GM19099 (cell line): Measurements from ENCODE around the gene LSM10.
A peak's percentile ranks its signal among the peaks of the same experiment; 100 is the strongest.

Experiments
- POLR2A ChIP-seq: IDR thresholded peaks from 3 replicates; pipeline ENCODE4 v1.6.1; 2011; ENCODE audit warnings: low read depth; ENCODE audit not compliant: insufficient read length; ENCODE audit errors: extremely low read depth

The LSM10 gene

DNA sequence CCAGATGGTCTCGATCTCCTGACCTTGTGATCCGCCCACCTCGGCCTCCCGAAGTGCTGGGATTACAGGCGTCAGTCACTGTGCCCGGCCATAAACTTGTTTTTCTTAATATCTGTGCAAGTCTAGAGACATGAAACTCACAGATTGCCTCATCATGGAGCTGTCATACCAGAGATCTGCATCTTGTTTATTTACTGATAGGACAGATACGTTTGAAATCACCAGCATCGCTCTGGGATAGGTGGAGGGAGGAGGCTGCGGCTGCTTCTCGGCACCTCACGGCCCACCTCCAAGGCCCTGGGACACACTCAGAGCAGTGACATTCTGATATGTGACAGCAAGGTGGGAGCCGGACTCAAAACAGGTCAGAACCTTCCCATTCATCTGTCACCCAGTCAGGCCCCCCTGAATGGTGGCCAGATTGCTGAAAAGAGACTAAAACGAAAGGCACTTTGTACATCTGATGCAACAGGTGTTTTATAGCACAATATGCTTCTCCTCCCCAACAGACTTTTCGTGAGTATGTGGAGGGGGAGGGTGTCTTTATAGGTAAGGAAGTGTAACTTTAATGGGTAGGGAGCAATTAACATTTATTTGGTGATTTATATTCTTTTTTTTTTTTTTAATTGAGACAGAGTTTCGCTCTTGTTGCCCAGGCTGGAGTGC lies 18.1 kb upstream of the LSM10 start:
- TF ChIP-seq POLR2A, result no peak

- TF ChIP-seq POLR2A, result no peak
Measured at GRCh38 chr1:36414384-36414783, 16.7 kb upstream of the LSM10 start.

GRCh38 chr1:36411674-36412648 lies 14.3 kb upstream of the LSM10 start:
- no peak for TF ChIP-seq POLR2A

GRCh38 chr1:36408479-36408878 lies 10.8 kb upstream of the LSM10 start:
- TF ChIP-seq POLR2A, result no peak

- no peak for TF ChIP-seq POLR2A
Measured at GRCh38 chr1:36406440-36406839, 8.7 kb upstream of the LSM10 start.

- TF ChIP-seq POLR2A, result no peak
Measured at GRCh38 chr1:36402504-36402890, 4.8 kb upstream of the LSM10 start.

GRCh38 chr1:36401602-36402503 lies 4.1 kb upstream of the LSM10 start:
- TF ChIP-seq POLR2A, result no peak

DNA sequence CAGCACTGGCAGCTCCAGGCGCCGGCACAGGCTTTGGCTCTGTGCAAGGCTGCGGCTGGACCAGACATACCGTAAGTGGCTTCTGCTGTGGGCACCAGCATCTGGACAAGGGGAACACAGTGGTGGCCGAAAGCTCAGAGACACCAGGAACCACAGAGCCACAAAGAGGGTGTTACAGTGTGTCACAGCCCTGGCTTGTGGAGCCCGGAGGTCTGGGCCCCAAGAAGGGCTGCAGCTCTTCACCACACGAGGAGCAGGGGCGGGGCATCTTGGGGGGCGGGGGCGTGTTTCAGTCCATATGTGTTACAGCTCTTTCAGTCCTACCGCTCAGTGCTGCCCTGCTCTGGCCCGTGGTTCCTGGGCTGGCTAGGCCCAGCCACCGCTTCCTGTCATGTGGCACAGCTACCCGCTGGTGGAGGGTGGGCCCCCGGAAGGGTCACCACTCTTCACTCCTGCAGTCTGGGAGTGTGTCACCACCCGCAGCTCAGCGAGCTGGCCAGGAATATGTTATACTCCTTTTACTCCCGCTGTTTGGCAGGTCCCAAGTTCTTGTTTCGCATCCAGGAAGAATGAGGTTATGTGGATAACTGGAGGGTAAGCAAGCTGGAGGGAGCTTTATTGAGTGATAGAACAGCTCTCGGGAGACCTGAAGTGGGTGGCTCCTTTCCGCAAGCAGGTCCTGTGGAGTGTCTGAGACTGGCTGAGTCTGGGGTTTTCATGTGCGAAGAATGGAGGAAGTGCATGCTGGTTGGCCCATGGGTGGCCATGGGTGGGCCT lies 3.3 kb upstream of the LSM10 start:
- peak; percentile 19 for TF ChIP-seq POLR2A

DNA sequence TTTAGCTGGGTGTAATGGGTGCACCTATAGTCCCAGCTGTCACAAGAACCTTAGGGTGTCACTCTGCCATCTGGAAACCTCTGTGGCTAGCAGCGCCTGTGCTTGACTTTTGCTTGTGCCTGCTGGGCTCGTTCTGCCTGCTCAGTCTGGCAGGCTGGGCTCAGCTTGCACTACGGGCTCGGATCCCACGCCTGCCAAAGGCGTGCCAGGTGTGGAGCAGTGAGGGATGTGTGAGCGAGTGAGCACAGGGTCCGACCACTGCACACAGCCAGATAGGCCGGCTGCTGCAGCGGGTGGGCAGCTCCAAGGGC lies 2.8 kb upstream of the LSM10 start:
- no peak for TF ChIP-seq POLR2A

DNA sequence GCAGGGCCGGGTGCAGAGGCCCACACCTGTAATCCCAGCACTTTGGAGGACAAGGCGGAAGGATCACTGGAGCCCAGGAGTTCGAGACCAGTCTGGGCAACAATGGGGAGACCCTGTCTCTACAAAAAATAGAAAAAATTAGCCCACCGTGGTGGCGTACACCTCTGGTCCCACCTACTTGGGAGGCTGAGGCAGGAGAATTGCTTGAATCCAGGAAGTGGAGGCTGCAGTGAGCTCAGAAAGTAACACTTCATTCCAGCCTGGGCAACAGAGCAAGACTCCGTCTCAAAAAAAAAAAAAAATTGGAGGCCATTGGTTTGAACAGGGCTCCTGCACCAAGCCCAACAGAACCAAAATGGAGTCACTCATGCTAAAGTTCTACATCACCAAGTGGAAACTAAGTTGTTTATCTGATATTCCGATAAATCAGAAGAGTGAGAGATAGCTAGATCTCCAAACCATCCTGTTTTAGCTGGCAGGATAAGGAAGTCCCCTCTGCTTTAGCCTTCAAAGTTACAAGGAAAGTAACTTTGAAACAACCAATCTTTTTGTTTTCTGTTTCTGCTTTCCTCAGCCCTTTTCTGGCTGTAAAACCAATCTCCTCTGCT lies 766 bp upstream of the LSM10 start:
- TF ChIP-seq POLR2A, result no peak

GRCh38 chr1:36397083-36397377 lies 678 bp downstream of the LSM10 start:
- no peak for TF ChIP-seq POLR2A

DNA sequence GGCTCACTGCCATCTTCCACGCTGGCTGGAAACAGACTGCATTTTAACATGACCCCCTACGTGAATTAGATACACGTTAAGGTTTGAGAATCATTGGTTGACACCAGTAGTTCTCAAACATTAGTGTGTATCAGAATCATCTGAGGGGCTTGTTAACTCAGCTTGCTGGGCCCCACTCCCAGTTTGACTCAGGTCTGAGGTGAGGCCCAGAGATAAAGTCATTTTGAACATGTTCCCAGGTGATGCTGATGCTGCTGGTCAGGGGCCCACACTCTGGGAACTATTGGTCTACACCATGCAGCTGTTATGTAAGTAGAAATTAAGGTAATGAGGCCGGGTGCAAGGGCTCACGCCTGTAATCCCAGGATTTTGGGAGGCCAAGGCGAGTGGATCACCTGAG lies 1.3 kb downstream of the LSM10 start:
- TF ChIP-seq POLR2A, result no peak

DNA sequence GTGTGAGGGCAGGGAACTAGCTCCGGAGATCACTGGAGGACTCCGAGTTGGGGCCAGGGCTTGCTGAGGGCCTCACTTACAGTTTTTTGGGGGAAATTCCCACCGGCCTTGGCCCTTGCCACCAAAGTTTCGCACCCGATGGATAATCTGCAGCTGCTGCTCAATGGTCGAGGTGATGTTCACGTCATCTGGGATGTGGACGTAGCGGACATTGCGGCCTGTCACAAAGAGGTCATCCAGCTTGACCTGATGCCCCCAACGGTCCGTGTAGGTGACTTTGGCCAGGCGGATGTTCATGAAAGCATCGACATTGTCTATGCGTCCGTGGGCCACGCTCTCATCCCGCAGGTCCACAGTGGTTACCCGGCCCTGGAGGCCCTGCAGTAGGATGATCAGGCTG lies 4.0 kb downstream of the LSM10 start:
- no peak for TF ChIP-seq POLR2A

DNA sequence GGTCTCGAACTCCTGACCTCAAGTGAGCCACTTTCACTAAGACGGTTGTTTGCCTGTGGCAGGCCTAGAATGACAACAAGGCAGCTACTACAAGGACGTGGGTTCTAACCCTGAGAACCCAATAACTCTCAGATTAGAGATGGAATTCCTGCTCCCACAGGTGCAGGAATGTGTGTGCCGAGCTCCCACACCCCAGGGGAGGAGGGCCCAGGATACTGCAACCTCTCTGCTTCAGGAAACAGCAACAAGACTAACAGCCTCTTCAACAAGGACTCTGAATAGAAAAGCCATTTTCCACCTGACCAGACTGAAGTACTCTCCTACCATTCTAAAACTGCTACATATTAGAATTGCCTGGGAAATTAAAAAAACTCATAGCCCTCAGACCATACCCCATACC lies 4.9 kb downstream of the LSM10 start:
- no peak for TF ChIP-seq POLR2A
